Head of caudate nucleus (tissue), 42 donors: Measurements from ENCODE around the gene SMIM34.
"Not testable (repeated sequence)": the region's sequence is repeated elsewhere in the genome, so short reads cannot be mapped to it uniquely, and the experiment has no call there.

Experiments used
- DNase-seq, 42 donors: peaks; one replicate each; pipeline versions ENCODE4 v3.0.0 to v3.0.0-alpha.2; 2020 to 2021; ENCODE audit warnings: mixed read lengths in 7 of 42
- intact Hi-C: fragments of 100-400 bp; cut with DNase I; formaldehyde crosslinking; loops from one replicate; pipeline ENCODE4 v1.15.0; 2022

SMIM34 gene, protein sequence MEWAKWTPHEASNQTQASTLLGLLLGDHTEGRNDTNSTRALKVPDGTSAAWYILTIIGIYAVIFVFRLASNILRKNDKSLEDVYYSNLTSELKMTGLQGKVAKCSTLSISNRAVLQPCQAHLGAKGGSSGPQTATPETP

GRCh38 chr21:34423805-34424204, at the start of gene SMIM34:
SMIM34 (minus strand) TSS chr21:34423951; CDS start chr21:34423839, 112 bp downstream.
- intact Hi-C loops, DNase-seq: not testable (repeated sequence)

DNA sequence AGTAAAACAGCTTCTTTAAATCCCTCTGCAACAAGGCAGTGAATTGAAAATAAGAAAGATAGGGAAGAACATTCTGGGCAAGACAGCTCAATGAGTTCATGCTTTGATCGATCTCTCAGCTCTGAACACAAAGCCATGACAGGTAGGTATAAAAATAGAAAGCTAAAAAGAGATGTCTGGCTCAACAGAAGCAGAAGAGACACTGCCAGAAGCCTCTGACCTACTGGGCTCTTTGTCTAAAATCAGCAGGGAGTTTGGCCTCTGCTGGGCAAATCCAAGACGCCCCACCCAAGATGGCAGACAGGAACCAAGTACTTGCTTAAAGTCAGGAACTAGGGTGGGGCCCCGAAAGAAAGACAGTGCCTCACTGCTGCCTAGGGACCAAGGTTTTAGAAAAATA, 43.6 kb upstream of the SMIM34 start:
- intact Hi-C loops, DNase-seq: not testable (repeated sequence)

- intact Hi-C loops, DNase-seq: not testable (repeated sequence)
These were observed 35.7 kb upstream of the SMIM34 start for GRCh38 chr21:34459426-34459825.

- intact Hi-C loops, DNase-seq: not testable (repeated sequence)
These were observed 34.5 kb upstream of the SMIM34 start for GRCh38 chr21:34458266-34458665.

DNA sequence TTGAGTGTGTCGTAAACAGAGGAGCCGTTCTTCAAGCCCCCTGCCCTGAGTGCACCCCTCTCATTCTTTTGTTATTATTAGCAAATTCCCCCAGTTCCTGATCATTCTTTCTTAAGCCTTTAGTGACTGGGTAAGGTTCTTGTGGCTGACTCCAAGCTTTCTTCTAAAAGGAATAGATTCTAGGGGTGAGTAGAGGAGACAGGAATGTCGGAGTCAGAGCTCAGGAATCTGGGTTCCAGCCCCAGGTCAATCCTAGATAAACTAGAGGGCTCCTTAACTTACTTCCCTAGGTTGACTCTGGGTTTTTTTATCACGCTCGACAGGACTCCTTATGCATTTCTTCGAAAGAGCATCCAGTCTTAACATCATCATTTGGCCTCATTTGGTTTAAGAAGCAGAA, 32.4 kb upstream of the SMIM34 start:
- DNase-seq, intact Hi-C loops: not testable (repeated sequence)

DNA sequence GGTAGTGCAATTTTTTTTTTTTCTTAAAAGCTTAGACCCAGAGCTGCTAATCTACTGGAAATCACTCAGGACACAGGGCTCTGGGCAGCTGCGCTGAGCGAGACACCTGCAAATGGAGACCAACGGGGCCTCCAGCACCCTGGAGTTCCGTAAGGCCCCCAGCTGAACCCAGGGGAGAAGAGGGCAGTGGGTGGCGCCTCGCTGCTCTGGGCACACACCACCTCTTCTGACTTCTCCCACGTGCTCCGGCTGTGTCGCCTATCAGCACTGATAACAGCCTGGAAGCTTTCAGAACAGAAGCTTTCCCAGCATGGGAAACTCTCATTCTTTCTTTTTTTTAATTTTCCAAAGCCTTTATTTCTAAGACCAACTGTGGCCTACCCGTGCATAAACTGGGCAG, 31.9 kb upstream of the SMIM34 start:
- intact Hi-C loops, DNase-seq: not testable (repeated sequence)

DNA sequence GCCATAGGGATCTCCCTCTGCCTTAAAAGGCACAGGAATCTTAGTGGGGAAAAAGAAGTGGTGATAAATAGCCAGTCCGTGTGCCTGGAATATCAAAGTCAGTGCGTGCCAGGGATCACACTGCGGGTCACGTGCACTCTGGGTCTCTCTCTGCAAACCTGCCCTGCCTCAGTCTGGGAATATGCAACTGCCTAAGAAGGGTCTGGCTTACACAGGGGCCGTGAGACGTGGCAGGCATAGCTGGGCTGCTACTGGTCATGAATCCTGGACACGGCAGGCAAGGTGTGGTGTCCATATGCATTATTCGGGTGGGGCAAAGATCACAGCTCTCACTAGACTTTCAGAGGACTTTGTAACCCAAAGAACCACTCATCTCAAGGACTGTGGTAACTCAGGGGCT, 23.3 kb upstream of the SMIM34 start:
- intact Hi-C loops, DNase-seq: not testable (repeated sequence)

GRCh38 chr21:34443486-34443885, 19.7 kb upstream of the SMIM34 start:
- DNase-seq, intact Hi-C loops: not testable (repeated sequence)

- DNase-seq, intact Hi-C loops: not testable (repeated sequence)
These were observed 6.0 kb upstream of the SMIM34 start for GRCh38 chr21:34429710-34430109.

DNA sequence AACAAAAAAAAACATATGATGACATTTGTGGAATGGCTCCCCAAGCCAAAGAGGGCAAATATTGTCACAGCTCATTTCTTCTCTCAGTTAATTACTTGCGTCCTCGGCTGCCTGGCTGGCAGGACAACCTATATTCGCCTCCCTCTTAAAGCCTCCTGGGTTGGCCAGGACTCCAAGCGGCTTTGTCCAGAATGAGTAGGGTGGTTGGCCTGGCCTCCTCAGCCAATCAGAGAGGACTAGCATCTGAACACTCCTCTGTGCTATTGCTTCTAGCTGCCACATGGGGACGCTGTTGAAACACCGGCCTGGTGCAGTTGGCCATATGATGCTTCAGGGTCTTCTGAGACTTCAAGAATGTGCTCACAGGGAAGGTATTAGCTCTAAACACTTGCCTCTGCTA, 4.7 kb upstream of the SMIM34 start:
- intact Hi-C loops, DNase-seq: not testable (repeated sequence)

DNA sequence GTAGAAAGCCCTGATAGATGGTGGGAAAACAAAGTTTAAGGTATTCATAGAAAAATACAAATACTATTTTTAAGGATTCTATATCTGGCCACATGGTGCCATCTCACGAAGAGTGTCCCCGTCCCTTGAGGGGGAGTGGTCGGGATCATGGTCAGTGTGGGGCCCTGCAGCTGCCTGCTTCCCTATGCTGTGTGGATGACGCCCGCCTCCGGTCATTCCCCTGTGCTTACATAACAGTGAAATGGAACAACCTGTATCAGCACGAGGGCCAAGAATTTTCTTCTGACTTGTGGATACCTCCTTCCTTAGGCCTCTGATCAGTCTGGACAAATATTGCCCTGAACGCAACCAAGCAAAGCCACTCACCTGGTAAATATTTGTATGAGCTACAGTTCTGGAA, 3.6 kb upstream of the SMIM34 start:
- intact Hi-C loops: not testable (repeated sequence)

DNA sequence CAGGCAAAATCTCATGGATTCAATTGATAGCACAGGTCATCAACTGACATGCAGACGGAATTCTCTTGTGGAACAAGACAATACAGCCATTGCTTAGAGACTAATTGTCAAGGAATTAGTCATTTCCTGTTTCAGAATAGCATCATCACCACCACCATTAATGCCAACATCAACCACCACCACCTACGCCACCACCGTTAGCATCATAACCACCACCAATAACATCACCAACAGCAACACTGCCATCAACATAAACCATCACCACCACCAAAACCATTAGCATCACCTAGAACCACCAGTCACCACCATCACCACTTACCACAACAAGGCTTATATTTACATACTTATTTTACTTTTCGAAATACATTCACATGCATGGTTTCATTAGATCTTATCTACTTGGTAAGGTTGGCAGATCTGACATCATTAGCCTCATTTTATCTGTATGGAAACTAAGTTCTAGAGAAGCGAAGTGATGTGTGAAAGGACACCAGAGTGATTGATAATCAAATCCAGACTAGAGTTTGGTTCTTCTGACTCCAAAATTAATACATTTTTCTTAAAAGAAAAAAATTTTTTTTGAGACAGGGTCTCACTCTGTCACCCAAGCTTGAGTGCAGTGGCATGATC, 6.2 kb downstream of the SMIM34 start:
- intact Hi-C loops, DNase-seq: not testable (repeated sequence)

More for the DNA sequence above, 3.6 kb upstream of the SMIM34 start:
- not testable (repeated sequence) for DNase-seq

DNA sequence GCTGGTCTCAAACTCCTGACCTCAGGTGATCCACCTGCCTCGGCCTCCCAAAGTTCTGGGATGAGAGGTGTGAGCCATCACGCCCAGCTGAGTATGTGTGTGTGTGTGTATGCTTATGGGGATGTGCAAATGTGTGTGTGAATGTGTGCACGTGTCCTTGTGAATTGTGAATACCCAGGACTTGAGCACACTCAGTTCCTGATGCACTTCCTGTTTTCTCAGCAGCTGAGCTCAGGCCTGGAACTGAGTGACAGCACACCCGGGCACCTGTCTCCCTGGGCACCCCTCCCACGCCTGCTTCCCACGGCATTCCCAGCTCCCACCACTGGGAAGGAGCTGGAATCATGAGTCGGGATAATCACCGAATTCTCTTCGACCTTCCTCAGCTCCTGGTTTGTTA, 16.5 kb downstream of the SMIM34 start:
- intact Hi-C loops, DNase-seq: not testable (repeated sequence)

- intact Hi-C loops, DNase-seq: not testable (repeated sequence)
These were observed 17.1 kb downstream of the SMIM34 start for GRCh38 chr21:34406676-34407075.

GRCh38 chr21:34406102-34406501, 17.6 kb downstream of the SMIM34 start:
- not testable (repeated sequence) for DNase-seq

GRCh38 chr21:34405686-34406085, 18.1 kb downstream of the SMIM34 start:
- DNase-seq, intact Hi-C loops: not testable (repeated sequence)

More at GRCh38 chr21:34406102-34406501, 17.6 kb downstream of the SMIM34 start:
- intact Hi-C loops: not testable (repeated sequence)

- intact Hi-C loops, DNase-seq: not testable (repeated sequence)
These were observed 19.0 kb downstream of the SMIM34 start for GRCh38 chr21:34404742-34405141.

GRCh38 chr21:34400522-34400921, 23.2 kb downstream of the SMIM34 start:
- DNase-seq, intact Hi-C loops: not testable (repeated sequence)

DNA sequence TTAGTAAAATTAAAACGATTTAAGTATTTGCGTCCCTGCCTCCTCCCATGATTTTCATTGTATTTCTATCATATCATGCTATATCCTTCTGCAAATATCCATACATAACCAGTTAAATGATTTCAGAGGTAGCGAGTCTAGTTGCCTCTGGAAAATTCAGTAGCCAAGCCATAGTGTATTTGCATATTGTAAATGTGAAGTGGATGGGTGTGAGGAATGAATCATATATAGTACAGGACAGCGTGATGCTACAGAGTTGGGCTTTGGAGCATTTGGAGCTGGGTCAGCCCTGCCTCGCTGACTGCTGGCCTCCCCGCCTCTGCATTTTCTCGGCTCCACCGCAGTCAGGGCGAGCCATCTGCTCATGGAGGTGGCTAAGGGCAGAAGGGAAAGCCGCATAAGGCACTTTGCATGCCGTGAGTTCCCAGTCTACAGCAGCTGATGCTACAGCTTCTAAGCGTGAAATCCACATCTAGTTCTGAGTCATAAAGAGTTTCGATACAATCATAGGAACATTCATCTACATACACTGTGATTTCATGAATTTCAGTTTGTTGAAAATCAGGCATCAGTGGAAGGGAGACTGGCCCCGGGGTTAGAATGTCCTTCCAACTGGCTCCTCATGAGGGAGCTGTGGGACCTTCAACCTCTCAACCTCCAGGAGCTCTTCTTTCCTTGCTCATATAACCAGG, 39.9 kb downstream of the SMIM34 start:
- intact Hi-C loops, DNase-seq: not testable (repeated sequence)

DNA sequence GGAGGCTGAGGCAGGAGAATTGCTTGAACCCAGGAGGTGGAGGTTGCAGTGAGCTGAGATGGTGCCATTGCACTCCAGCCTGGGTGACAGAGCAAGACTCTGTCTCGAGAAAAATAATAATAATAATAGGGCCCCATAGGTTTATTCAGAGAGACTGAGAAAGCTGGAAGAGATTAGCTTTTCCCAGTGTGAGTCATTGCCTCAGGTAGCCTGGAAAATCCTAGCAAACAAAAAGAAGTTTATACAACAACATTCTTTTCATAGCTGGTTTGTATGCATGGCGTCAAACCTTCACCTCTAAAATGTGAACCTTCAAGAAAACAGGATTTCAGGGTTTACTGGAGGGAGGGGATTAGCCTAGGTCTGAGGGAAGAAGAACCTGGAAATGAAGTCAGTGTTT, 40.6 kb downstream of the SMIM34 start:
- DNase-seq, intact Hi-C loops: not testable (repeated sequence)
